Adrenal gland (tissue), 12 donors: Measurements from ENCODE around the gene PCK1. TPM values are rescaled to one million over a fixed set of nuclear protein-coding genes. Genes with fewer than 3 reads are reported as not detected.

Experiments used
- DNase-seq, 7 donors: peaks; one replicate each; pipeline ENCODE4 v3.0.0-alpha.2; 2019 to 2020
- H3K27ac ChIP-seq, 5 donors: fragments of 200-600 bp; sonication (generic) in 4 of 5; 1 replicate in 3 of 5; 2 replicates in 2 of 5; pipeline versions ENCODE4 v1.5.1 to v1.8.0; 2016 to 2020; ENCODE audit warnings: mild to moderate bottlenecking in 1 of 5
- H3K27me3 ChIP-seq: fragments of 200-600 bp; 2 replicates; pipeline ENCODE4 v1.8.0; 2021
- H3K36me3 ChIP-seq, 2 donors: fragments of 200-600 bp; replicated peaks in 1 of 2; 1 replicate in 1 of 2; 2 replicates in 1 of 2; pipeline versions ENCODE4 v1.5.1 to v1.8.0; 2018 to 2022
- H3K4me1 ChIP-seq, 2 donors: fragments of 200-600 bp; replicated peaks in 1 of 2; 1 replicate in 1 of 2; 2 replicates in 1 of 2; pipeline versions ENCODE4 v1.5.1 to v1.8.0; 2018 to 2021
- H3K4me3 ChIP-seq, 4 donors: fragments of 200-600 bp; sonication (generic) in 3 of 4; one replicate each; pipeline ENCODE4 v1.5.1; 2016 to 2018
- H3K9me3 ChIP-seq, 3 donors: fragments of 200-600 bp; sonication (generic) in 1 of 3; replicated peaks in 1 of 3; 1 replicate in 2 of 3; 2 replicates in 1 of 3; pipeline versions ENCODE4 v1.5.1 to v1.8.0; 2016 to 2021
- CTCF ChIP-seq, 6 experiments: fragments of 450-650 bp in 4 of 6; fragments of 200-600 bp in 2 of 6; sonication (generic) in 1 of 6; IDR thresholded peaks; 1 replicate in 5 of 6; 2 replicates in 1 of 6; pipeline versions ENCODE4 v1.5.1 to v1.8.0; 2016 to 2021; ENCODE audit warnings: antibody characterized with exemption in 6 of 6, mild to moderate bottlenecking in 2 of 6, moderate library complexity in 1 of 6
- POLR2A ChIP-seq, 2 donors: fragments of 450-650 bp; IDR thresholded peaks; one replicate each; pipeline ENCODE4 v1.6.1; 2017; ENCODE audit warnings: antibody characterized with exemption in 2 of 2, mild to moderate bottlenecking in 2 of 2, moderate library complexity in 1 of 2
- WGBS, 4 donors: extraction: QIAGEN DNeasy Blood & Tissue Kit in 2 of 4; methylation state at CpG; one replicate each; pipeline versions ENCODE4 v1.1.5 to v1.1.7; 2013 to 2017; 5-methylcytosine and 5-hydroxymethylcytosine counted together
- intact Hi-C, 2 donors: fragments of 100-400 bp; cut with DNase I; formaldehyde crosslinking; loops; one replicate each; pipeline versions ENCODE4 v1.14.1 to v1.15.0; 2022 to 2023
- polyA plus RNA-seq, 3 donors: library from polyadenylated mRNA; stranded (reverse); fragments of 200-250 nt in 2 of 3; fragments of 350-450 nt in 1 of 3; fragmentation: Illumina TruSeq in 1 of 3; extraction: RNeasy Lipid Tissue Mini Kit (QIAGEN cat#74804) in 1 of 3; gene quantifications; one replicate each; pipeline ENCODE4 v1.2.3, GENCODE V29; 2013 to 2014
- total RNA-seq, 9 donors: library from RNA; depleted of rRNA in 4 of 9; stranded (reverse); fragments of >200 nt in 4 of 9; fragments of 120-200 nt in 1 of 9; fragmentation: NEBNext Ultra II Directional in 1 of 9; extraction: Animal tissue kit (Norgen Biotek cat#: 25700) in 1 of 9; gene quantifications; one replicate each; pipeline versions ENCODE4 v1.1.0 to v1.2.4, GENCODE V29; 2013 to 2023
- donor health status: healthy with polysubstance abuse.
- donor health status: Bipolar disorder and iron deficiency.
- donor health status: DM: yes; HTN: yes; CAD: no.
- donor health status: DM: no; HTN: no; CAD: no.
- donor health status: DM: no; HTN: no; CAD: no.
- donor health status: DM: yes; HTN: yes; CAD: no.

Gene PCK1
- total and polyA plus RNA-seq, 12 donors: 0.06 to 5.4 (median 0.65) TPM

- Histone ChIP-seq H3K36me3 (no peaks in the 10 kb centered on the region), H3K9me3 (no peaks in the 10 kb centered on the region), H3K27ac (no peak overlapping the region), H3K4me1 (no peaks in the 10 kb centered on the region), H3K27me3 (no peaks in the 10 kb centered on the region), H3K4me3 (no peak overlapping the region)
- intact Hi-C loops: loop anchor here (5.0 to 10.0 kb wide), 3 partner anchors 213 to 609 kb away; no protein-coding TSS in a partner anchor
- TF ChIP-seq POLR2A (IDR thresholded peaks at IDR 0.05) (no peak), CTCF (IDR thresholded peaks at IDR 0.05) (no peak)
- 48 to 58% (median 56%) methylated on average over 4 to 10 of the region's 10 CpGs for WGBS, 4 donors
- DNase-seq: no peak
These were observed 37.1 kb downstream of the PCK1 start for GRCh38 chr20:57598060-57598459.

GRCh38 chr20:57598491-57598890, 37.6 kb downstream of the PCK1 start:
- Histone ChIP-seq H3K4me3 (no peak overlapping the region), H3K4me1 (no peaks in the 10 kb centered on the region), H3K9me3 (no peaks in the 10 kb centered on the region), H3K27me3 (no peaks in the 10 kb centered on the region), H3K27ac (no peak overlapping the region), H3K36me3 (no peaks in the 10 kb centered on the region)
- TF ChIP-seq POLR2A (IDR thresholded peaks at IDR 0.05) (no peak), CTCF (IDR thresholded peaks at IDR 0.05) (no peak)
- 71 to 80% (median 75%) methylated on average over 3 to 5 of the region's 5 CpGs for WGBS, 4 donors
- no peak for DNase-seq
- intact Hi-C loops: loop anchor here (5.0 to 10.0 kb wide), 3 partner anchors 214 to 609 kb away; no protein-coding TSS in a partner anchor

GRCh38 chr20:57600320-57601210, 39.7 kb downstream of the PCK1 start:
- Histone ChIP-seq H3K4me1 (no peaks in the 10 kb centered on the region), H3K36me3 (no peaks in the 10 kb centered on the region), H3K27ac (no peak overlapping the region), H3K27me3 (no peaks in the 10 kb centered on the region), H3K4me3 (no peak overlapping the region), H3K9me3 (no peaks in the 10 kb centered on the region)
- DNase-seq: no peak
- 70 to 73% (median 71%) methylated on average over 12 to 13 of the region's 13 CpGs for WGBS, 4 donors
- intact Hi-C loops: no loop called here
- TF ChIP-seq POLR2A (IDR thresholded peaks at IDR 0.05): no peak
- TF ChIP-seq CTCF (IDR thresholded peaks at IDR 0.05): no peak

- WGBS, 4 donors: 72 to 86% (median 79%) methylated on average over 2 of the region's 2 CpGs
- no peak overlapping the region for H3K27ac ChIP-seq
- no peak for TF ChIP-seq CTCF (IDR thresholded peaks at IDR 0.05)
- no peak for TF ChIP-seq POLR2A (IDR thresholded peaks at IDR 0.05)
These were observed 40.3 kb downstream of the PCK1 start for GRCh38 chr20:57601211-57601570.

More at GRCh38 chr20:57601211-57601570, 40.3 kb downstream of the PCK1 start:
- no peaks in the 10 kb centered on the region for H3K9me3 ChIP-seq
- DNase-seq: no peak
- intact Hi-C loops: no loop called here
- no peaks in the 10 kb centered on the region for H3K27me3 ChIP-seq
- no peak overlapping the region for H3K4me3 ChIP-seq
- no peaks in the 10 kb centered on the region for H3K4me1 ChIP-seq
- no peaks in the 10 kb centered on the region for H3K36me3 ChIP-seq
